H1 (cell line): ENCODE measurements around the gene TMEM244.

ENCODE experiments used
- CTCF ChIP-seq, 3 experiments: IDR thresholded peaks; 1 replicate in 2 of 3; 2 replicates in 1 of 3; pipeline versions ENCODE4 v1.5.1 to v1.6.1; 2011; ENCODE audit warnings: low read length in 3 of 3, mild to moderate bottlenecking in 3 of 3, inconsistent platforms in 2 of 3, low read depth in 1 of 3, moderate library complexity in 1 of 3; ENCODE audit not compliant: insufficient read depth in 1 of 3; ENCODE audit errors: control extremely low read depth in 1 of 3
- EP300 ChIP-seq, 2 experiments: IDR thresholded peaks; 1 replicate in 1 of 2; 2 replicates in 1 of 2; pipeline ENCODE4 v1.6.1; 2011 to 2012; ENCODE audit warnings: low read depth in 2 of 2, low read length in 2 of 2, mild to moderate bottlenecking in 2 of 2, borderline replicate concordance in 1 of 2, inconsistent platforms in 1 of 2, moderate library complexity in 1 of 2
- GABPA ChIP-seq: IDR thresholded peaks from 2 replicates; pipeline ENCODE4 v1.6.1; 2011; ENCODE audit warnings: mild to moderate bottlenecking, low read length, moderate library complexity, borderline replicate concordance; ENCODE audit not compliant: insufficient read depth
- JUN ChIP-seq: IDR thresholded peaks from 2 replicates; pipeline ENCODE4 v1.6.1; 2011; ENCODE audit warnings: low read depth, mild to moderate bottlenecking, improper control_type of control experiment, low read length
- POLR2AphosphoS5 ChIP-seq: IDR thresholded peaks from 2 replicates; pipeline ENCODE4 v1.6.1; 2011; ENCODE audit warnings: low read depth, low read length
- TAF1 ChIP-seq: IDR thresholded peaks from 2 replicates; pipeline ENCODE4 v1.6.1; 2011; ENCODE audit warnings: mild to moderate bottlenecking, low read depth, low read length

GRCh38 chr6:129874837-129875236 lies 13.7 kb upstream of the TMEM244 start:
- TF ChIP-seq JUN = no peak
- no peak for TF ChIP-seq CTCF (IDR thresholded peaks at IDR 0.05; ENCODE audit: control extremely low read depth in 1 of 3, insufficient read depth in 1 of 3, low read depth in 1 of 3, low read length in 3 of 3)
- no peak for TF ChIP-seq GABPA
- no peak for TF ChIP-seq POLR2AphosphoS5
- TF ChIP-seq EP300 (IDR thresholded peaks at IDR 0.05; ENCODE audit: borderline replicate concordance in 1 of 2, low read depth in 2 of 2, low read length in 2 of 2) = no peak
- TF ChIP-seq TAF1 = no peak
